WERI-Rb-1 (cell line): Measurements from ENCODE around the gene ALOX5AP.
A peak's percentile ranks its signal among the peaks of the same experiment; 100 is the strongest.

Experiments used
- DNase-seq: peaks from one replicate; pipeline ENCODE4 v3.0.0-alpha.2; 2020
- H3K27ac ChIP-seq: fragments of 250-450 bp; sonication (Bioruptor Pico); 2 replicates; pipeline ENCODE4 v1.5.1; 2020; ENCODE audit warnings: mild to moderate bottlenecking, moderate library complexity
- H3K27me3 ChIP-seq: fragments of 250-450 bp; sonication (Bioruptor Pico); 2 replicates; pipeline ENCODE4 v1.5.1; 2021; ENCODE audit warnings: mild to moderate bottlenecking, low read depth, moderate library complexity; ENCODE audit not compliant: insufficient read depth, severe bottlenecking
- H3K36me3 ChIP-seq: fragments of 250-450 bp; sonication (Bioruptor Pico); 2 replicates; pipeline ENCODE4 v1.5.1; 2020; ENCODE audit warnings: mild to moderate bottlenecking, moderate library complexity
- H3K4me3 ChIP-seq: 2 replicates; pipeline ENCODE4 v1.5.1; 2011; ENCODE audit warnings: low read depth, mild to moderate bottlenecking, control low read depth, low read length
- H3K9me3 ChIP-seq: fragments of 250-450 bp; sonication (Bioruptor Pico); 2 replicates; pipeline ENCODE4 v1.5.1; 2021; ENCODE audit warnings: mild to moderate bottlenecking, moderate library complexity; ENCODE audit not compliant: severe bottlenecking
- TF ChIP-seq, protein P1 (sequence below): IDR thresholded peaks from 2 replicates; pipeline ENCODE4 v1.5.1; 2011; ENCODE audit warnings: low read depth, mild to moderate bottlenecking, control low read depth, inconsistent platforms, low read length

The ALOX5AP gene

DNA sequence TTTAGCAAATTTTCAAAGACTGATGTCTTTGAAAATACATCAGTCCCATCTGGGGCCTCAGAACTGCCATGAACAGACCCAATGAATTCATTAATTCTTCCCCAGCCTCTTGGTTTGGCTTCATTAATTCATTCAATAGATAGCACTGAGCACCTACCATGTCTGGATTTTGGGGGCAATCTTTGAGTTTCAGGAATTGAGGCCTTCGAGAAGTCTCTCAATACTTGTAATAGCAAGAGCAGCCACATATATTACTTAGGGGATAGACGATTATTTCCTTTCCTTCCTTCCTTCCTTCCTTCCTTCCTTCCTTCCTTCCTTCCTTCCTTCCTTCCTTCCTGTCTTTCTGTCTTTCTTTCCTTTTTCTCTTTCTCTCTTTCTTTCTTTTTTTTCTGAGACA, 64.8 kb downstream of the ALOX5AP start:
- no peak overlapping the region for H3K27ac ChIP-seq
- H3K4me3 ChIP-seq, result no peak overlapping the region
- H3K36me3 ChIP-seq, result no peaks in the 10 kb centered on the region
- TF ChIP-seq, protein P1, sequence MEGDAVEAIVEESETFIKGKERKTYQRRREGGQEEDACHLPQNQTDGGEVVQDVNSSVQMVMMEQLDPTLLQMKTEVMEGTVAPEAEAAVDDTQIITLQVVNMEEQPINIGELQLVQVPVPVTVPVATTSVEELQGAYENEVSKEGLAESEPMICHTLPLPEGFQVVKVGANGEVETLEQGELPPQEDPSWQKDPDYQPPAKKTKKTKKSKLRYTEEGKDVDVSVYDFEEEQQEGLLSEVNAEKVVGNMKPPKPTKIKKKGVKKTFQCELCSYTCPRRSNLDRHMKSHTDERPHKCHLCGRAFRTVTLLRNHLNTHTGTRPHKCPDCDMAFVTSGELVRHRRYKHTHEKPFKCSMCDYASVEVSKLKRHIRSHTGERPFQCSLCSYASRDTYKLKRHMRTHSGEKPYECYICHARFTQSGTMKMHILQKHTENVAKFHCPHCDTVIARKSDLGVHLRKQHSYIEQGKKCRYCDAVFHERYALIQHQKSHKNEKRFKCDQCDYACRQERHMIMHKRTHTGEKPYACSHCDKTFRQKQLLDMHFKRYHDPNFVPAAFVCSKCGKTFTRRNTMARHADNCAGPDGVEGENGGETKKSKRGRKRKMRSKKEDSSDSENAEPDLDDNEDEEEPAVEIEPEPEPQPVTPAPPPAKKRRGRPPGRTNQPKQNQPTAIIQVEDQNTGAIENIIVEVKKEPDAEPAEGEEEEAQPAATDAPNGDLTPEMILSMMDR, result no peak
- H3K9me3 ChIP-seq, result no peaks in the 10 kb centered on the region
- no peaks in the 10 kb centered on the region for H3K27me3 ChIP-seq
- no peak for DNase-seq

DNA sequence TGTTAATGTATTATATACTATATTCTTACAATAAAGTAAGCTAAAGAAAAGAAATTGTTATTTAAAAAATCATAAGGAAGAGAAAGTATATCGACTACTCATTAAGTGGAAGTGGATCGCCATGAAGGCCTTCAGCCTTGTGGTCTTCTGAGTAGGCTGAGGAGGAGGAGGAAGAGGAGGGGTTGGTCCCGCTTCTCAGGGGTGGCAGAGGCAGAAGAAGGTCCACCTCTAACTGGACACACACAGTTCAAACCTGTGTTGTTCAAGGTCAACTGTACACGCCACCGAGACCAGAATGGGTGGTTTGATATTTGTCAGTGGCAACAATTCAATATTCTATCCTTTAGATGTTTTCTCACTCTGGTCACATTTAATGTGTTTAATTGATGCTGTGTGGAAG, 67.2 kb downstream of the ALOX5AP start:
- Histone ChIP-seq H3K36me3 (no peaks in the 10 kb centered on the region), H3K27ac (no peak overlapping the region), H3K9me3 (no peaks in the 10 kb centered on the region), H3K4me3 (no peak overlapping the region), H3K27me3 (no peaks in the 10 kb centered on the region)
- TF ChIP-seq, protein P1, result no peak
- DNase-seq, result no peak

DNA sequence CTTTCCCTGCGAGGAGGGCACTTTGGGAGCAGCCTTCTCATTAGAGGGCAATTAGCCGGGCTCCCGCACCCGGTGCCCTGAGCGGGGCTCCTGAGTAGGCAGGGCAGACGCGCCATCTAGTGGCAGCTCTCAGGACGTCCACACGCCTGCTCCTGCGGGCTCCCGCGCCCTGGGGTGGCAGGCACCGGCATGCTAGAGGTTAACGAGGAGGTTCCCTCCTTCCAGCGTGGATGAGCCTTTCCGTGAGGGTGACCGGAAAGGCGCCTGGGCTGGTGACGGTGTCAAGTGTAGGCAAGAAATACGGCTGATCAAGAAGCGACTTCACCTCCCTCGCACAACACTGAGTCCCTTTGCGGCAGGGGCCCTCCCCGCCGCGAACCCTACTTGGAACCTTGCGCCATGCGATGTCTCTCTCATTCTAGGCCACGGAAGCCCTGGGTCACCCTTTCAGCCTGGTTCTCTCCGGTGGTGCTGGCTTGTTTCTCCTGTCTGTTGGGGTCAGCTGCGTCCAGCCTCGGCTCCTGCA, 67.7 kb downstream of the ALOX5AP start:
- Histone ChIP-seq H3K4me3 (no peak overlapping the region), H3K9me3 (no peaks in the 10 kb centered on the region), H3K36me3 (no peaks in the 10 kb centered on the region), H3K27me3 (no peaks in the 10 kb centered on the region), H3K27ac (no peak overlapping the region)
- peak; percentile 73 for DNase-seq
- TF ChIP-seq, protein P1, result peak; percentile 76

DNA sequence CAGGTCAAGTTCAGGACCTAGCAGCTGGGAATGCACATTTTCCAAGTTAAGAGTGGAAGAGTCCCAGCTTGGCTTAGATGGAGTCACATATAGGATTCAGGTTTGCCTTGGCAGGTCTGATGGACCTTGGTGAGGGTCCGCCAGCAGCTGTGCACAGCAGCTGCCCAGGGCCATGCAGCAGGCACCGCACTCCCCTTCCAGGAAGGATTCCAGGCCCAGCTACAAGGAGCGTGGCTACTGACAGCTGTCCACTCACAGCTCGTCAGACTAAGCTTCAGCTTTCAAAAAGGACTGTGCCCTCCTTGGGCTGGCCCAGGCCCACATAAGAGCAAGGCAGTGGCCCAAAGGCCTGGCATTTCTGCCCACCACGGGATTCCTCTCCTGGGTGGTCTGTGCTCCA, 68.4 kb downstream of the ALOX5AP start:
- Histone ChIP-seq H3K9me3 (no peaks in the 10 kb centered on the region), H3K27me3 (no peaks in the 10 kb centered on the region), H3K36me3 (no peaks in the 10 kb centered on the region), H3K27ac (no peak overlapping the region), H3K4me3 (no peak overlapping the region)
- TF ChIP-seq, protein P1, result no peak
- no peak for DNase-seq

DNA sequence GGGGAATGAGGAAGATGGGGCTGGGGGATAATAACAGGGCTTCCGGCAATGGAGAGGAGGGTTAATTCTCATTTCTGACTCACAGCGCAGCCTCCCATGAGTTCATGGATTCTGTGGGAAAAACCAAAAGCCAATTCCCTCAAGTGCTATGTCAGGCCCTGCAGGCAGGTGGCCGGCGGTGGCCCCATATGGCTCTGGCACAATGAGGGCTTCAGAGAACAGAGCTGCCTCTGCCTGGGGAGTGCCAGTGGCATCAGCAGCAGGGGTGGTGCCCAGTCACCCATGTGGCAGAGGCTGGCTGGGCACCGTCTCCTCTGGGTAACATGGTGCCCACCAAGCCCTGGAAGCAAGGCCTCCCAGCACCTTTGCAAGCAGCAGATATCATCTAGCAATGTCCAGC, 69.1 kb downstream of the ALOX5AP start:
- Histone ChIP-seq H3K27ac (no peak overlapping the region), H3K27me3 (no peaks in the 10 kb centered on the region), H3K4me3 (no peak overlapping the region), H3K9me3 (no peaks in the 10 kb centered on the region), H3K36me3 (no peaks in the 10 kb centered on the region)
- TF ChIP-seq, protein P1, result peak; percentile 35; the same call in 1 of the 2 replicates
- no peak for DNase-seq

DNA sequence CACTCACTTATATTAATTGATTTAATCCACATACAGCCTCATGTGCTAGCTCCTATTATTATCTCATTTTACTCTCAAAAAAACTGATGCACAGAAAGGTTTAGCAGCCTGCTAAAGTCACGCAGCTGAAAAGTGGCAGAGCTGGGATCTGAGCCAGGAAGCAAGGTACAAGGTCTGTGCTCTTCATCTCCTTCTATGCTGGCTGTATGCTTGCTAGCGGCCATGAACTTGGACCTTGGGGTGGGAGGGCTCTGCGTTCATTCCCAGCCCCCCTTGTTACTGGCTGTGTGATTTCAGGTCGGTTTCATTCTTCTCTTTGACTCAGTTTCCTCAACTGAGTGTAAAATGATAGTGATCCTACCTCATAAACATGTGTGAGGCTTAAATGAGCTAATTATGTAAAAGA, 69.8 kb downstream of the ALOX5AP start:
- DNase-seq, result no peak
- H3K27ac ChIP-seq, result no peak overlapping the region
- no peaks in the 10 kb centered on the region for H3K9me3 ChIP-seq
- TF ChIP-seq, protein P1, result no peak
- no peaks in the 10 kb centered on the region for H3K36me3 ChIP-seq
- H3K27me3 ChIP-seq, result no peaks in the 10 kb centered on the region
- H3K4me3 ChIP-seq, result no peak overlapping the region
